ENCODE results near the gene GPC3.

DNA sequence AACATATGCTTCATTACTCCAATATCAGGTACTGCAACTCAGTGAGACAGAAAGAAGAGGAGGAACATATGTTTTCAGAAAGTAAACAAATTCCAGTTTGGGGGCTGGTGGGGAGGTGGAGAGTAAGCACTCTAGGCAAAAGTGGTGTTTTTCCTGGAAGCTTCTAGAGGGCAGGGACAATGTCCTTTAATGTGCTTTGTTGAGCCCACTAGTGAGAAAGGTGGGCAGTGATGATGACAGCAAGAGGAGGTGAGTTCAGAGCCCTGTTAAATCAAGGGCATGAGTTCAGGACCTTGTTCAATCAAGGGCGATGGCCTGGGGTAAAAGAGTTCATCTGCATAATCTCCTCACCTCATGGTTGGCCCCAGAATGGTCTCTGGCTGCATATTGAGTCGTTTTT lies 38.4 kb downstream of the GPC3 start:
- no peak for TF ChIP-seq CTCF (IDR thresholded peaks at IDR 0.05; ENCODE audit: low read depth, low read length, poor library complexity, severe bottlenecking)
- no peak for TF ChIP-seq EZH2phosphoT487 (IDR thresholded peaks at IDR 0.05; ENCODE audit: borderline replicate concordance, low read length)

Measured in DOHH2 (cell line).